GM12891 (cell line): Measurements from ENCODE around the gene CYTH4.

ENCODE experiments used
- POLR2A ChIP-seq: IDR thresholded peaks from 2 replicates; pipeline ENCODE4 v1.6.1; 2011; ENCODE audit warnings: low read depth, low read length, control low read depth
- POLR2AphosphoS5 ChIP-seq: IDR thresholded peaks from 2 replicates; pipeline ENCODE4 v1.6.1; 2011; ENCODE audit warnings: low read depth, low read length, control low read depth
- POU2F2 ChIP-seq: IDR thresholded peaks from 2 replicates; pipeline ENCODE4 v1.6.1; 2011; ENCODE audit warnings: low read depth, mild to moderate bottlenecking, control low read depth, low read length, moderate library complexity
- TAF1 ChIP-seq: IDR thresholded peaks from 2 replicates; pipeline ENCODE4 v1.6.1; 2011; ENCODE audit warnings: low read depth, low read length, control low read depth

- TF ChIP-seq POLR2AphosphoS5, result no peak
- TF ChIP-seq POLR2A, result no peak
- no peak for TF ChIP-seq POU2F2
- TF ChIP-seq TAF1, result no peak
These were observed 72.9 kb downstream of the CYTH4 start for GRCh38 chr22:37355174-37355573.
